Stimulated activated CD8-positive, alpha-beta memory T cell treated with anti-CD3 and anti-CD28 coated beads, Interleukin-15, amount 100 ng/mL, for 48 hours (primary cell): ENCODE data around the gene ISM2.

ENCODE experiments used
- DNase-seq, 2 donors: peaks; one replicate each; pipeline ENCODE4 v3.0.0-alpha.2; 2020; ENCODE audit warnings: low read depth in 2 of 2

The ISM2 gene

GRCh38 chr14:77508249-77508648, 9.6 kb upstream of the ISM2 start:
- DNase-seq, result no peak

DNA sequence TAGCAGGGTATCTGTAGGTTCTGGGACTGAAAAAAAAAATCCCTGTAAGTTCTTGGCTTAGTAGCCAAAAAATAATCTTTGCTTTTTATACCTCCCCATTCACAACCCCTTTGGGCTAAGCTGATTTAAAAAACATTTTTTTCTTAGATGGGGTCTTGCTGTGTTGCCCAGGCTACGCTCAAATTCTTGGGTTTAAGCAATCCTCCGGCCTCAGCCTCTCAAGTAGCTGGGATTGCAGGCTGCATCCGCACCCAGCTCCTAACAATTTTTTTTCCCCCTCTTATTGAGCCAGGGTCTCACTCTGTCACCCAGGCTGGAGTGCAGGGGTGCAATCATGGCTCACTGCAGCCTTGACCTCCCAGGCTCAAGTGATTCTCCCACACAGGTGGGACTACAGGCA, 9.1 kb upstream of the ISM2 start:
- DNase-seq, result no peak

DNA sequence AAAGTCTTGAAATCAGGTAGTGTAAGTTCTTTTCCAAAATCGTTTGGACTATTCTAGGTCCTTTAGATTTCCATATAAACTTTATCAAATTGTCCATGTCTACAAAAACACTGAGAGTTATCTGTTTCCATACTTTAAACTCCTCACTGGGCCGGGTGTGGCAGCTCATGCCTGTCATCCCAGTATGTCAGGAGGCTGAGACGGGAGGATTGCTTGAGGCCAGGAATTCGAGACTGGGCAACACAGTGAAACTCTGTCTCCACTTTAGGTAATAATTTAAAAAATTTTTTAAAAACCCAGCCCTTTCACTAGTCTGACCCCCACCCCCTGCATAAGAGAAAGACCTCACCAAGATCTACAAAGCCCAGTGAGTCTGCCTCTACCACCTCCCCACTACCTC, 6.4 kb upstream of the ISM2 start:
- no peak for DNase-seq

DNA sequence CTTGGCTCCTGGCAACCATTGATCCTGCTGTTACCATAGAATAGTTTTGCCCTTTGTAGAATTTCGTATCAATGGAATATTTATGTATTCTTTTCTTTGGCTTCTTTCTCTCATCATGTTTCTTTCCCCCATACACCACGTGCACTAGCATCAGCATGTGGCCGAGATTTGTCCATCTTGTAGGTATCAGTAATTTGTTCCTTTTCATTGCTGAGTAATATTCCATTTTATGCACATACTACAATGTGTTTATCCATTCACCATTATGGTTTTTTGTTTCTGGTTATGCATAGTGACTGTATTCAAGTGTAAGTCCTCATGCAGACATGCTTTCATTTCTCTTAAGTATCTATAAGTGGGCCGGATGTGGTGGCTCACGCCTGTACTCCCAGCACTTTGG, 4.5 kb upstream of the ISM2 start:
- DNase-seq, result no peak

GRCh38 chr14:77502109-77502782, 3.6 kb upstream of the ISM2 start:
- DNase-seq, result no peak

DNA sequence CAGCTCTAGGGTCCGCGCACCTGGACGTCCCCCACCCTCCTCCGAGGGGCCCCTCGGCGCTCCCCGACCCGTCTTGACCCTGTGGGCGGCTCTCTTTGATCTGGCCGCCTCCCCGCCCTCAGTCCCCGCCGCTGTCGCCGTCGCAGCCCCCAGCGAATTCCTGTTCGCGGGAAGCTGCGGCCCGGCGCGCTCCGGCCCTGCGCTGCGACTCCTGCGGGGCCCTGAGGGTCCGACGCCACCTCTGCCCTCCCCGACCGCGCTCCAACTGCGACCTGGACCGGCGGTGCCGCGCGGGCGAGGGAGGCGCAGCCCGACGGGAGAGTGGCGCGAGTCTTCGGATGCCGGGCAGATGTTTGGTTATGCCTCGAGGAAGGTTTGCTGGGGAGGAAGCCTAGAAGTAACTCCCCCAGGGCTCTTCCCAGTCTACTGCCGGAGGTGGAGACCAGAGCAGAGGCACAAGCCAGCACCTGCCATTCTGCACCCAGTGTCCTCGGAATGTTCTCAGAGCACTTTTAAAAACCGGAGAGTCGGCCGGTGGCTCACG, 440 bp upstream of the ISM2 start:
- DNase-seq, result no peak

DNA sequence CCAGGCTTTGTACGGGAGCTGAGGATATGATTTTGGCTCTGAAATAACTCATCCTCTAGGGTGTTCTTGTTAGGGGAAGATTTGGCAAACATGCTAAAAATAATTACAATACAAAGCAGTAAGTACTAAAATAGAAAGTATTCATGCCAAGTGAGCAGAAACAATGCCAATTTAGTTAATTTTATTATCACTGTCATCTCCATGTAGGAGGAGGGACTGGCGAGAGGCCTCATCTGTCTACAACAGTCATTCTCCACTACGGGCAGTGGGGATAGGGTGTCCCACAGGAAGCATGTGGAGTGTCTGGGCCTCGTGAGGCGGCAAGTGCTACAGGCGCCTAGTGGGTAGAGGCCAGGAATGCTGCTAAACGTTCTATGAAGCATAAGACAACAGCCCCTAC, 3.3 kb downstream of the ISM2 start:
- no peak for DNase-seq

GRCh38 chr14:77491056-77491455, 7.6 kb downstream of the ISM2 start:
- no peak for DNase-seq

GRCh38 chr14:77490347-77490986, 8.1 kb downstream of the ISM2 start:
- no peak for DNase-seq

- no peak for DNase-seq
Measured at GRCh38 chr14:77489041-77489440, 9.6 kb downstream of the ISM2 start.

DNA sequence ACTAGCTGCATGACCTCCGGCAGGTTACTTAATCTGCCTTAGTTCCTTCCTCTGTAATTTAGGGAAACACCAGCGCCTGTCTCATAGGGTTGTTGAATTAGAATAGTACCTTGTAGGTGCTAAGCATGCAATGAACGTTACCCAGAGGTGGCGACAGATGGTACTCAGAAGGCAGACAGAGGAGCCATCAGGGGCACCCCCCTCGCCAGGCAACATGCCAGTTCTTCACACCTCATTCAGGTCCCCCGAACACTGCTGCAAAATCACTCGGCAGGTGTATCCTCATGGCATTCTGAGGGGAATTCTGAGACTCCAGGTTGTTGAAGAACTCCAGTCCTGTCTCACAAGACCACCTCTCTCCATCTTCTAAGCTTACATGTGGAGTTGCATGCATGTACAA, 10.1 kb downstream of the ISM2 start:
- no peak for DNase-seq

GRCh38 chr14:77485901-77486678, 12.5 kb downstream of the ISM2 start:
- DNase-seq, result no peak

DNA sequence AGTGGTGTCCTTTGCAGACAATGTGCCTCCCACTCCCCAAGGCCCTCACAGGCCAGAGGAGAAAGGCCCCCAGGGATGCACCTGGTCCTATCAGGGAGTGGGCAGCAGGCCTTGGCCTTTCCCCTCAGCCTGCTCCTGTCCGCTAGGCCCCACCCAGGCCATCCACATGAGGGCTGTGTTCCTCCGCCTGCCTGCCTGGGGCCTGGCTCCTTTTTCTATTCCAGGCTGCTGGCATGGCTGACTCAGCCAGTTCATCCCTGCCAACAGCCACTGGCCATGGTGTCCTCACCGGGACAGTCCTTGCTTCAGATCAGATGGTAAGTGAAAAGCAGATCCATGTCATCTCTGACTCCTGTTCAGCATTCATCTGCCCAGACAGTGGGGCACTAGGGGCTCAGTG, 13.4 kb downstream of the ISM2 start:
- no peak for DNase-seq

DNA sequence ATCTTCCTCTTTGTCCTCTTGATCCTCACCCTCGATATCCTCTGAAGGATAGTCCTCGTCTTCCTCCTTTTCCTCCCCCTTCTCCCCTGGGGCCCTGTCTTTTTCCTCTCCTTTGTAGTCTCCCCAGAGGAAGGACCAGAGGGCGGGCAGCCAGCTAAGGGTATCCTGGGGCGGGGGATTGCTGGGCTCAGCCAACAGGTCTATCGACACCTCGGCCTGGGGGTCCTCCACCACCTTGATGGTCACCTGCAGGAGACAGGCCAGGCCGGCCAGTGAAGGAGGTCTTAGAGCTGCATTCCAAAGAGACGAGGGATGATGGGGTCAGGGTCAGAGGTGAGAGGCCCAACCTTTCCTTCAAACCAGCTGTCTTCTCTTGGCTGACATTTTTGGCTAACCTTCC, 16.2 kb downstream of the ISM2 start:
- DNase-seq, result no peak

GRCh38 chr14:77478796-77479195, 19.8 kb downstream of the ISM2 start:
- DNase-seq, result no peak

GRCh38 chr14:77478029-77478428, 20.6 kb downstream of the ISM2 start:
- no peak for DNase-seq

- no peak for DNase-seq
Measured at GRCh38 chr14:77475432-77476115, 23.0 kb downstream of the ISM2 start.

- no peak for DNase-seq
Measured at GRCh38 chr14:77474479-77475177, 24.0 kb downstream of the ISM2 start.

- no peak for DNase-seq
Measured at GRCh38 chr14:77473921-77474320, 24.7 kb downstream of the ISM2 start.

- DNase-seq, result no peak
Measured at GRCh38 chr14:77470224-77470870, 28.3 kb downstream of the ISM2 start.

DNA sequence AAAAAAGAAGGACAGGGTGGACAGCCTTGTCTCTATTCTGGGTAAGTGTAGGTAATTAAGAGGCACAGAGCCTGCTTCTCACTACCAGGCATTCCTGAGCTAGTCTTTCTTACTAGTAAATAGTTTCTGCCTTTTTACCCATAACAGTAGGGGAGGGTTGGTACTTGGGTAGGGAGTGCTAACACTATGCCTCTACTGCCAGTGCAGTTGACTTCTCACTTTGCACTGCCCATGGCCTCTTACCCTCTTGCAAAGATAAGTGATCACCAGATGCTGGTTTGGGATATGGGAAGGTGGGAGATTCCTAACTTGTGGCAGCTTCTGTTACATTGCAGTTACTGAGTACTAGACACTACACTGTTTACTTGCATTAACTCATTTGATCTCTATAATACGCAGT, 29.1 kb downstream of the ISM2 start:
- DNase-seq, result no peak
